GM18505 (cell line): Measurements from ENCODE around the gene PATE2.

Experiments
- ATAC-seq: cut with Tn5 transposase; IDR thresholded peaks from one replicate; pipeline ENCODE4 v1.9.1; 2021; ENCODE audit not compliant: unreplicated experiment
- POLR2A ChIP-seq: IDR thresholded peaks from 4 replicates; pipeline ENCODE4 v1.6.1; 2011; ENCODE audit warnings: borderline replicate concordance; ENCODE audit not compliant: insufficient read depth, insufficient read length; ENCODE audit errors: extremely low read depth

PATE2 gene

DNA sequence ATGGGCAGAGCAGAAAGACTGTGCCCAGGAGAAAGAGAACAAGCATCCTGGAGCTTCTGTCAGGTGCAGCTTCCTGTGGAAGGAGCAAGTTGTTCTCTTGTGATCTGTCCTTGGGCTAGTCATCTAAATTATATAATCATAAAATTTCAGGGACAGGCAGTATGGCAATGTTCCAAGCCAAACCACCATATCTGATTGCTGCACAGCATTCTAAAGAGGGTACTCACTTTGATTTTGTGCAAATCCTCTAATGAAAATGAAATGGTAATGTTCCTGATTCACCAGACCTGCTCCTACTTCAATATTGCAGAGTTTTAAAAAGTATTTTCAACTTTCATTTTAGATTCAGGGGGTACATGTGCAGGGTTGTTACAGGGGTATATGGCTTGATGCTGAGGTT lies at the start of gene PATE2:
TSS of gene PATE2 (minus strand) at position 101 of the 400 bp plus-strand sequence. CDS start at position 46, 55 bp downstream.
- ATAC-seq = no peak
- TF ChIP-seq POLR2A = no peak

DNA sequence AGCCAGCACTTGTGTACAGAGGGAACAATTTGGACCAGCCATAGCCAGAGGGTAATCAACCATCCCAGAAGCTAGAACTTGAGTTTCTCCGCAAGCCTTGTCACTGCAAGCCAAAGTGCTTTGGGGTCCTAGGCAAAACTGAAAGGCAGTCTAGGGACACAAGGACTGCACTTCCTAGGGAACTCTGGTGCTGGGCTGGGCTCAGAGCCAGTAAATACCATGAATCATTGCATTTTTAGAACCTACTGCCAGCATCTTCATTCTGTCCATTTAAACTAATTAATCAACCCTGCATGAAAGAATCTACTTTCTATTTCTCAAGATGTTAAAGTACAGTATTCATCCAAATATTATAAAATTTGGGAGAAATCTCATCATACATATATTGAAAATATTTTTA lies 29.3 kb upstream of the PATE2 start:
- no peak for ATAC-seq
- TF ChIP-seq POLR2A = no peak

DNA sequence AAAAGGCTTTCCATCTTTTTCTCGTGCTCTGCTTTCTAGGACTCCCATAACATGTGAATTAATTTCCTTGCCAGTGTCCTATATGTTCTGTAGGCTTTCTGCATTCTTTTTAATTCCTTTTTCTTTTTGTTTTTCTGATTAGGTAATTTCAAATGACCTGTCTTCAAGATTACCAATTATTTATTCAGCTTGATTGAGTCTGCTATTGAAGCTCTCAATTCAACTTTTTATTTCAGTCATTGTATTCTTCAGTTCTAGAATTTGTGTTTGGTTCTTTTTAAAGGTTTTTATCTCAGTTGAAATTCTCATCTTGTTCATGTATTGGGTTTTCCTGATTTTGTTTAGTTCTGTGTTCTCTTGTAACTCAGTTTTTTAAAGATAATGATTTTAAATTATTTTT lies 23.8 kb upstream of the PATE2 start:
- ATAC-seq = no peak
- no peak for TF ChIP-seq POLR2A

DNA sequence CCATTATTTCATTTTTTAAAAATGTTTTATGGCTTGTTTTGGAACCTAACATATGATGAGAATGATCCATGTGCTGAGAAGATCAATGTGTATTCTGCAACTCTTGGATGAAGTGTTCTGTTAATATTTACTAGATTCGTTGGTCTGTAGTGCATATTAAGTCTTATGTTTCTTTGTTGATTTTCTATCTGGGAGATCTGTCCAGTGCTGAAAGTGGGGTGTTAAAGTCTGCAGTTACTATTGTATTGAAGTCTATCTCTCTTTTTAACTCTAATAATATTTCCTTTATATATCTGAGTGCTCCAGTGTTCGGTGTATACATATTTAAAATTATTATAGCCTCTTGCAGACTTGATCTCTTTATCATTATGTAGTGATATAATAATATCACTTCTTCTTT lies 21.2 kb upstream of the PATE2 start:
- TF ChIP-seq POLR2A = no peak
- no peak for ATAC-seq

DNA sequence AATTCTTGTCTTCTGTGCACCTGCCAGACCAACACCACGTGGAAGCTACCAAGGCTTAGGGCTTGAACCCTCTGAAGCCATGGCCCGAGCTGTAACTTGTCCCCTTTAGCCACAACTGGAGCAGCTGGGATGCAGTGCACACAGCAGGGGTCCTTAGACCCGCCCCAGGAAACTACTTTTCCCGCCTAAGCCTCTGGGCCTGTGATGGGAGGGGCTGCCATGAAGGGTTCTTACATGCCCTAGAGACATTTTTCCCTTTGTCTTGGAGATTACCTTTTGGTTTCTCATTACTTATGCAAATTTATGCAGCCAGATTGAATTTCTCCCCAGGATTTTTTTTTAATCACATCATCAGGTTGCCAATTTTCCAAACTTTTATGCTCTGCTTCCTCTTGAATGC lies 19.0 kb upstream of the PATE2 start:
- no peak for ATAC-seq
- no peak for TF ChIP-seq POLR2A

DNA sequence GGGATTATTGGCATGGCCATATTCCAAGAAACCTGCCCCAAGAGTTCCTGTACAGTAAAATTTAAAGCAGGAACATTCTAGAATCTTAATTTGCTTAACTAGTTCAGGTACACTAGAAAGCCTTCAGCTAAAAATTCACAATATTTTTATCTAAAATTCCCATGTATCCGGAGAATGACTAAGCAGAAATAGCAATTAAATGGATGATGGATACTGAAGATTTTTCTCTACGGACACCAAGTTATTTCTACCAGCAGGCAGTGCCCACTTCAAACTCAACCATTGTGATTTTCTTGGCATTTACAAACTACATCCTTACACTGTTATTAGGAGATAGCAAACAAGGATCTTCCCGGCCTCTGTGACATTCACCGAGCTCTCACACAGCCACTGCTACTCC lies 12.2 kb upstream of the PATE2 start:
- no peak for TF ChIP-seq POLR2A
- ATAC-seq = no peak

DNA sequence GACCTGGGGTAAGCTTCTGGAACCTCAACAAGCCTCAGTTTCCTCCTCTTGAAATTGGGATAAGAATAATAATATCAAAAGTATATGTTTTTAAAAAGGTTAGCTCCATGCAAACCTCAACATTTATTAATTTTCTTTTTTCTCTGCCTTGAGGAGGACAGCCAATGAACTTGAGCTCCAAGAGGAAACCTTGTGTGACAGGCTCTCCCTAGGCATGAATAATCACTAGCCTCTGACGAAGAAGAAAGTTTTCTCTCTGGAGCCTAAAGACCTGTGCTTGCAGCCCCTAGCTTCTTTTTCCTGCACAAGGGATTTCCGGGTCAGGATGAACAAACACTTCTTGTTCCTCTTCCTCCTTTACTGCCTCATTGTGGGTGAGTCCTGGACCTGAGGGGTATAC lies 9.2 kb upstream of the PATE2 start, which contains the start of gene PATE3:
TSS of gene PATE3 (plus strand) at position 301 of the 400 bp plus-strand sequence. CDS start at position 326, 25 bp downstream.
- no peak for ATAC-seq
- TF ChIP-seq POLR2A = no peak

DNA sequence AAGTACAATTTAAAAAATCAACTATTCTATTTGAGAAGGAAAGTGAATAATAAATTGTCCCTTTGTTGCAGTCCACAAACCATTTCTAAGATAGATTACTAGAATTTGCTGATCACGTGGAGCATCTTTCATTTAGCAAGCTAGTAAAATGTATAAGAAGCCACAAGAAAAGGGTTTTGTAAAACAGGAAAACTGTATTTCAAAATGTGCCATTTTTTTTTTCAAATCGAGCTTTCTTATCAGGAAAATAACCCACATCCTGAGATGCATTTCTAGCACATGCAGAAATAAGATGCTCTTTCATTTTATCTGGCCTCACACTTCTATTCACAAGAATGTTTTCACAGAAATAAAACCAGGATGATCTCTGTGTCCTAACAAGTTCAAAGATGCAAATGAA lies 6.0 kb upstream of the PATE2 start:
- no peak for TF ChIP-seq POLR2A
- ATAC-seq = no peak

DNA sequence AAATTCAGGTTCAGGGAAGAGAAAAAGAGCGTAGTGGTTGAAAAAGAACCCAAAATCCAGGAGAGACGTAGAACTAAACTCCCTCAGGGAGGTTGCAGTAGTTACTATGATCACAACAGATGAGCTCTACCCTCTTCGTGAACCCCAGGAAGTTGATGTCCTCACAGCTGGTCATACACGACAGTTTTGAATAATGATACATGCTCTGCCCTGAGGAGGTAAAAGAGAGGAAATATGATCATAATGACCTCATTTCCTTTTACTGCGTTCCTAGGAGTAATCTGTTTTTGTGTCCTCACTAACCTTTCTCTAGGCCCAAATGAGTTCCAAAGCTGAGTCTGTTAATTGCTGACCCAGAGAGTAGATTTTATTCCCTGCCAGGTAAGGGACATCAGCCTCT lies 1.3 kb downstream of the PATE2 start:
- no peak for ATAC-seq
- TF ChIP-seq POLR2A = no peak

DNA sequence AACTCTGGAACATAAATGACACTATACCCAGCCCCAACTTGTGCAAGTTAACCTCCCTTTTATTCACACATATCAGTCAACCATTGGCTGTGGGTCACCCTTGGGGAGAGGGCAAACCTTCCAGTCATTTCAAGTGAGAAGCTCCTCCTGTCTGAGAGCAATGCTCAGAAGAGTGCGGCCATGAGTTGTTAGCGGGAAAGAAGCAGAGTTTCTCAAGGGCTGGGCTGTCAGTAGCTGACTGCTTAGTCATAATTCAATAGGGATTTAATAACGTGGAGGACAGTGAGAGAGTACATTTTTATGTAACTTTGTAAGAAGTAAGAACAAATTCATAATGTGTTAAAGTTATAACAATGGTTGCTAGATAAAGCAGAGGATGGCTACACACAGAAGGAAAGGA lies 5.1 kb downstream of the PATE2 start:
- ATAC-seq = no peak

DNA sequence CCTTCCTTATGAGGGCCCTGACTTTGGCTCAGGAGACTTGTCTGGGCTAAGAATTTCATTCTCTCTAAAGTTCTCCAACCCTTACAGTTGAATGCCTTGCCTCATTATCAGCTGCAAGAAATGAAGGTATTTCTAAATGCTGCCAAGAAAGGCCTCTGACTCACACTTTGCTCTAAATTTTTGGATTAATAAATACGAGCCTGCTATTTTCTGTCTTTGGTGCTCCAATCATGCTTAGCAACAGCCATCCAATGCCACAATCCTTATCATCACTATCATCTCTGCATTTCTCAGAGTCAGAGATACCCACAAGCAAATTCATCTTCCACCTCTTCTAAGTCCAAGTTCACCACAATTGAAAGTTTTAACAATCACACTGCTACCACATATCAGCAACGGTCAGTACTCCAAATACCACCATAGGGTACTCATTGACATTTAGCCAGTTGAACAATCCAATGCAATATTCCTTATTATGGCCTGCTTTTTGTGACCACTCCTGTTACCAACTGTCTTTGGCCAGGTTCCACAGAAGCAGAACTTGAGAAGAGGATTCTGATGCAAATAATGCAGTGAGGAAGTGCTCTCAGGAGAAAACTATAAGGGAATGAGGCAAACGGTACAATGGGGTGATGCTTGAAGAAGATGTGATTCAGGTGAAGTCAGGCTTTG lies 5.7 kb downstream of the PATE2 start:
- ATAC-seq = no peak
- TF ChIP-seq POLR2A = no peak

More for the DNA sequence above, 5.1 kb downstream of the PATE2 start:
- no peak for TF ChIP-seq POLR2A

DNA sequence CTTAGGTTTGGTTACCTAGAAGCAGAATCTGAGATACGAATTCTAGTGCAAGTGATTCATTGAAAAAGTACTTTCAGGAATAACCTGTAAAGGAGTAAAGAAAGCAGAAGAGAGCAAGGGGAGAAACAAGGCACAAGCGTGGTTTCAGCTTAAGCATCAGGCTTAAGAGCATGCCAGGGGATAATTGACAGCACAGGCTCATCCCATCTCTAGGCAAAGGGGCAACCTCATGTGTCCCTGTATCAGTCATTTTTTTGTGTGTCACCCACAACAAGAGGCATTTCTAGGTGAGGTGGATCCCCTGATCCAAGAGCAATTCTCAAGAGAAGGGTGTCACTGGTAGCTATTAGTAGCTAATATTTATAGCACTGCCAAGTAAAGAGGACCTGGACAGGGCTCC lies 8.0 kb downstream of the PATE2 start:
- no peak for TF ChIP-seq POLR2A
- ATAC-seq = no peak

DNA sequence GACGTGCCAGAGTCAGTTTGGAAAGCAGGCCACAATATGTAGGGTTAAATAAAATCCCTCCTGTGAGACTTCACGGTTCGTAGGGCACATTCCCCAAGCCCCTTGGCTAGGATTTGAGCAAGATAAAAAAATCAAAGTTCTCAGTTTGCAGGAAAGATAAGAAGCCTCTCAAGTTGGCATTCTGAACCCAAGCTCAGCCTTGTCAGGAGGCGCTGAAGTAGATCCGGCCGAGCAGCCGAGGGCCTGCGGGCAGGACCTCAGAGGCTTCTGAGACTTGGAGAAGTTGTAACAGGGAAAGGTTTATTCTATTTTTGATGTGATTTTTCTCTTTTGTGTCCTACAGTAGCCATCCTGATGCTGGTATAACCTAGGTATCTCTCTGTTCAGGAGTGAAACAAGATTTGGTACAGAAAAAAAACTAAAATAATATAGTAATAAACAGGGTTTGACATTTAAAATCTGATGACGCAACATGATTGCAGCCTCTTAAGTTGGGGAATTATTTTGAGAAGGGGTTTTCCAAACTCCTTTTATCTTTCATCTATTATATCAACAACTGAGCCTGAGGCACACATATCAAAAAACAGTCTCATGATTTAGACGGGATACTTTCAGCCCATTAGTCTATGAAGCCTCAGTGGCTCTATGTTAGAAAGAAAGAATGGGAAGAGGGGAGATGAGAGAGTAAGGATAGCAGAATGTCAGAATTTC lies 10.1 kb downstream of the PATE2 start:
- no peak for TF ChIP-seq POLR2A
- no peak for ATAC-seq

DNA sequence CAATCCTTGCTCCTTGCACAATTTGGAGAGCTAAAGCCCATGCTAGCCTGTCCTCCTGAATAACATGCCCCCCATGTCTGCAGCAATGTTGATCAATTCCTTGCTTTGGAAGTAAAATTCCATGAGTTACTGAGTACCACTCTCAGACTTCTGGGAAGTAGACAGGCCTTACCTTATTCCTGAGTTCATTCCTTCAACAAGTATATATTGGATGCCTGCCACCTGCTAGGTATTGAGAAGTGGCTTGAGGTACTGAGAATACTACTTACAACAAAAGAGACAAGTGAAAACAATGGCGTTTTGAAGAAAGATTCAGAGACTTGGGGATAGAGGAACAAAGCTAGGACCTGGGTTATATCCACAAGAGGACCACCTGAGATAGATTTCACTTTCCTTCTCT lies 12.4 kb downstream of the PATE2 start:
- no peak for TF ChIP-seq POLR2A
- no peak for ATAC-seq
